ENCODE results near the gene LRTM1. TPM values are rescaled to one million over a fixed set of nuclear protein-coding genes. Genes with fewer than 3 reads are reported as not detected.

LRTM1 gene
- total RNA-seq, 1 donor from 2014 or later: not detected

- DNase-seq (ENCODE audit: low spot score): no peak
These were observed 32.2 kb downstream of the LRTM1 start for GRCh38 chr3:54895613-54896012.

GRCh38 chr3:54892168-54892567 lies 35.7 kb downstream of the LRTM1 start:
- DNase-seq (ENCODE audit: low spot score): no peak

GRCh38 chr3:54891540-54891897 lies 36.3 kb downstream of the LRTM1 start:
- DNase-seq (ENCODE audit: low spot score): peak; percentile 90

GRCh38 chr3:54889731-54890130 lies 38.1 kb downstream of the LRTM1 start:
- no peak for DNase-seq (ENCODE audit: low spot score)

GRCh38 chr3:54888873-54889272 lies 39.0 kb downstream of the LRTM1 start:
- DNase-seq (ENCODE audit: low spot score): no peak

- DNase-seq (ENCODE audit: low spot score): no peak
These were observed 39.7 kb downstream of the LRTM1 start for GRCh38 chr3:54888162-54888561.

GRCh38 chr3:54882129-54882833 lies 45.6 kb downstream of the LRTM1 start:
- DNase-seq (ENCODE audit: low spot score): no peak

GRCh38 chr3:54878145-54878544 lies 49.7 kb downstream of the LRTM1 start:
- DNase-seq (ENCODE audit: low spot score): no peak

GRCh38 chr3:54877730-54878129 lies 50.1 kb downstream of the LRTM1 start:
- DNase-seq (ENCODE audit: low spot score): no peak

GRCh38 chr3:54876694-54877093 lies 51.2 kb downstream of the LRTM1 start:
- DNase-seq (ENCODE audit: low spot score): no peak

GRCh38 chr3:54875596-54876268 lies 52.1 kb downstream of the LRTM1 start:
- no peak for DNase-seq (ENCODE audit: low spot score)

- DNase-seq (ENCODE audit: low spot score): no peak
These were observed 52.9 kb downstream of the LRTM1 start for GRCh38 chr3:54874816-54875556.

- DNase-seq (ENCODE audit: low spot score): no peak
These were observed 54.5 kb downstream of the LRTM1 start for GRCh38 chr3:54873059-54874010.

- DNase-seq (ENCODE audit: low spot score): no peak
These were observed 56.0 kb downstream of the LRTM1 start for GRCh38 chr3:54871867-54872266.

- peak; percentile 46 for DNase-seq (ENCODE audit: low spot score)
These were observed 57.4 kb downstream of the LRTM1 start for GRCh38 chr3:54870423-54870822.
